Measurements from ENCODE around the gene NT5DC1. TPM values are rescaled to one million over a fixed set of nuclear protein-coding genes. Genes with fewer than 3 reads are reported as not detected.

The NT5DC1 gene
- total and polyA plus RNA-seq, 3 donors from 2014 or later: 10.7 to 28.2 (median 22.8) TPM

- intact Hi-C loops (cut with DNase I; ENCODE audit: low total_unique reads): no loop called here
- TF ChIP-seq CTCF (IDR thresholded peaks at IDR 0.05): peak in 2 of 3 experiments; percentile 10 to 39
- TF ChIP-seq POLR2A (IDR thresholded peaks at IDR 0.05): no peak
- Histone ChIP-seq H3K9me3 (no peaks in the 10 kb centered on the region), H3K4me3 (no peak overlapping the region), H3K4me1 (peaks cover 4% of the 10 kb centered on the region), H3K27me3 (no peaks in the 10 kb centered on the region), H3K27ac (no peak overlapping the region), H3K36me3 (ENCODE audit: low read depth, missing control alignments) (no peaks in the 10 kb centered on the region)
- 69 to 79% methylated on average over 5 of the region's 5 CpGs for WGBS, 2 donors
- DNase-seq: peak; percentile 46
Observed at GRCh38 chr6:116111552-116112528, 11.2 kb downstream of the NT5DC1 start.

GRCh38 chr6:116113386-116113785 lies 12.7 kb downstream of the NT5DC1 start:
- no peak for TF ChIP-seq POLR2A (IDR thresholded peaks at IDR 0.05)
- no peak for TF ChIP-seq CTCF (IDR thresholded peaks at IDR 0.05)
- Histone ChIP-seq H3K27ac (no peak overlapping the region), H3K4me3 (no peak overlapping the region), H3K27me3 (no peaks in the 10 kb centered on the region), H3K36me3 (ENCODE audit: low read depth, missing control alignments) (no peaks in the 10 kb centered on the region), H3K4me1 (peaks cover 4% of the 10 kb centered on the region), H3K9me3 (no peaks in the 10 kb centered on the region)
- 84 to 94% methylated on average over 2 of the region's 2 CpGs for WGBS, 2 donors
- no peak for DNase-seq
- intact Hi-C loops (cut with DNase I; ENCODE audit: low total_unique reads): no loop called here

GRCh38 chr6:116115781-116116180 lies 15.1 kb downstream of the NT5DC1 start:
- WGBS, 2 donors: 77 to 80% methylated on average over 2 of the region's 2 CpGs
- no peak overlapping the region for H3K27ac ChIP-seq
- no peak for DNase-seq
- no peaks in the 10 kb centered on the region for H3K36me3 ChIP-seq (ENCODE audit: low read depth, missing control alignments)
- no peaks in the 10 kb centered on the region for H3K27me3 ChIP-seq
- no peaks in the 10 kb centered on the region for H3K4me1 ChIP-seq
- no peak overlapping the region for H3K4me3 ChIP-seq
- H3K9me3 ChIP-seq: no peaks in the 10 kb centered on the region
- TF ChIP-seq CTCF (IDR thresholded peaks at IDR 0.05) (peak in 1 of 3 experiments; percentile 51), POLR2A (IDR thresholded peaks at IDR 0.05) (no peak)
- intact Hi-C loops (cut with DNase I; ENCODE audit: low total_unique reads): no loop called here

- DNase-seq: no peak
- Histone ChIP-seq H3K36me3 (ENCODE audit: low read depth, missing control alignments) (no peaks in the 10 kb centered on the region), H3K27ac (no peak overlapping the region), H3K9me3 (no peaks in the 10 kb centered on the region), H3K4me1 (no peaks in the 10 kb centered on the region), H3K27me3 (no peaks in the 10 kb centered on the region), H3K4me3 (no peak overlapping the region)
- intact Hi-C loops (cut with DNase I; ENCODE audit: low total_unique reads): no loop called here
- no peak for TF ChIP-seq CTCF (IDR thresholded peaks at IDR 0.05)
- TF ChIP-seq POLR2A (IDR thresholded peaks at IDR 0.05): no peak
Observed at GRCh38 chr6:116118608-116119007, 18.0 kb downstream of the NT5DC1 start.
